GM19328 (cell line): Measurements from ENCODE around the gene METTL24.

ENCODE experiments used
- ATAC-seq: cut with Tn5 transposase; IDR thresholded peaks from one replicate; pipeline ENCODE4 v1.9.1; 2021; ENCODE audit warnings: mild to moderate bottlenecking, moderate library complexity; ENCODE audit not compliant: unreplicated experiment

Gene METTL24

DNA sequence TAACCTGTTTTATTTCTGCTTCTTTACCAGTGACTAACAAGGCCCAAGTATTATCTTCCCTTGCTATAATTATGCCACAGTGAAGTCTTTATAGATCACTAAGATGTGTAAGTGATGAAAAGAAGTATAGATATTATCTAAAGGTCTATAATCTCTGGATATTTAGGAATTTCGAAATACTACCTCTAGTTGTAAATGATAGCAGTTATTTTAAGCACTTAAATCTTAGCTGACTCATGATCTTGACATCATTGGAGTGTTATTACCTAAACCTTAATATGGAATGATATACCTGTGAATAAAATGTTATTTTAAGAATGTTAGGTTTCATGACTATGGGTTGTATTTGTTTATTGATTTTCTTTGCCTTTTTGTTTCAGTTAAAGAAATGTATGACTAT lies 146.4 kb downstream of the METTL24 start:
- ATAC-seq, result no peak

DNA sequence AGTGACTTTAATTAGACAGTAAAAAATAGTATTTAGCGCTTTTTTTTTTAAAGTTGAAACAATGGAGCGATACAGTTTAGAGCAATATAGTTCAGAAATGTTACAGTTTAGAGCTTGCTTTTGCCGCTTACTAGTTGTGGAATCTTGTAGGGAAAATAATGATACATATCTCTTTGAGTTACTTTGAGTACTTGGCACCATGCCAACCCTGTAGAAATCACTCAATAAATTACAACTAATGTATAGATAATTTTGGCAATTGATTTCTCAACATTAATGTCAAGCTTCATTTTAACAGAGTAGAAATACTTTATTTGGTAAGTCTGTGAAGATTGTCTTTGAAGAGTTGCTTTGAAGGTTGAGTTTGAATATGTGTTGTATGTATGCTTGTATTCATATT lies 150.5 kb downstream of the METTL24 start:
- ATAC-seq, result no peak

DNA sequence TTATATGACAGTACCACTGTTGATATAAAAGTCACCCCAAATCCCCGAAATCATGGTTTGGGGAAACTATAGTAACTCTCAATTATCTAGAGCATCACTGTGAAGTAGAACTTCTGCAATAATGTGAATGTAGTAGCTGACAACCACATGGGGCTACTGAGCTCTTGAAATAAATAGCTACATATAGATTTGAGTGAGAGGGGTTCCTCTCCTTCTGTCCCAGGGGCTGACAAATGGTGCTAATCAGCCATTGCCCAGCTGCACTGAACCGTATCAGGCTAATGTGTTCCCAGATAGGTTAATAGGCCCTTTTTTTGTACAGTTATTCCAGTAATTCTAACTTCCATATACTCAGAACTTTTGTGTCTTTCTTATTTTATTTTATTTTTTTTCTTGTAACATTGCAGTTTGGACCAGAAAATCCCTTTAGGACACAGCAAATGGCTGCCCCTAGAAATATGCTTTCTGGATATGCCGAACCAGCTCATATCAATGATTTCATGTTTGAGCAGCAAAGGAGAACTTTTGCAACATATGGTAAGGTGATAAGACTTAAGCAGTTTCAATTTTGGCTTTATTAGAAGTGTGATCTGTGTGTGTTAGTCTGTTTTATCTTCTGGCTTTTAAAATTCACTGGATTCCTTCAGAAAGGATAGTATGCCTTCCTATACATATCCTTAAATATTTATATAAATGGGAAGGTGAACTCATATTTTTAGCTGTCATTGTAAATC lies 156.8 kb downstream of the METTL24 start:
- no peak for ATAC-seq

DNA sequence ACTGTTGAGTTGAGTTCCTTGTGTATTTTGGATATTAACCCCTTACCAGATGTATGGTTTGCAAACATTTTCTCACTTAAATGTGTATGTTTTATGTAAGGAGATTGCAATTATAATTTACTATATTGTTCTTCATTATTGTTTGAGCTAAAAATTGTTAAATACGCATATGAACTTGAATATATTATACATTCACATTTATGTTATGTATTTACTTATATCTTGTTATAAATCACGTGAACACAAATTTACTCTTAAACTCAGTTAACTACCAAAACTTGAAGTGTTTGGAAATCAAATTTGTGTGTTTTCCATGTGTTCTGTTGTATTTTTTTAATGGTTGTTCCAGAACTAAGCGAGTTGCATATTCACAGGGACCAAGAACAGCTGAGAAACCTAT lies 159.6 kb downstream of the METTL24 start:
- no peak for ATAC-seq

DNA sequence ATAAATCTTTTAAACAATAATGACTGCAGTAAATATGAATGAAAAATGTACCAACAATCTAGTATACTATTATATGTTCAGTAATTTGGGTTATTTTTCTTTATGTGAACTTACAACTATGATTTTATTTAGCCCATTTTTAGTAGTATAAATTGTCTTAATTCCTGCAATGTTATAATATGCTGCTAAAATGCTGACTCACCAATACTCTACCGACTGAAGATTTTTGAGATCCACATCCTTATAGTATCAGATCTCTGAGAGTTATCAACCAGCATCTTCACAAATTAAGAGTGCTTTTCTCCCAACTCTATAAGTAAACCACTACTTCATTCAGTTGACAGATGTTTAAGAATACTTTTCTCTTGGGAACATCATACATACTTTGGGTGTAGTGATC lies 161.3 kb downstream of the METTL24 start:
- ATAC-seq, result no peak

DNA sequence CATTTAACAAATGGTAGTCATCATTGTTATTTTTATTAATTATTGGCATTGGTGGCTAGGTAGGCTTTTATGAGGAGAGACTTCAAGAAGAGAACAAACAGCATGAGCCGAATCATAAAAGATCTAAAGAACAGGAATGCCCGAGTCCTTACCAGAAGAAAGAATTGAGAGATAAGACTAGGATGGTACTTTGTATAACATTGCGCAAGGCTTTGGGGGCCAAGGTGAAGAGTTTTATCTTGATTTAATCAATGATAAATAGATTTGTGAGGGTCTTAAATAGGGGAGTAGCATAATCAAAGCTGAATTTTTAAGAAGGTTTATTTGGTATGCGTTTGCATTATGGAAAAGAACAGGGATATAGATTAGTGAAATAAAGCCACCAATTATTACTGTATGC lies 162.5 kb downstream of the METTL24 start:
- ATAC-seq, result no peak
